NCI-H774 (cell line): ENCODE data around the gene KCNH2.

Source experiments
- DNase-seq: peaks from one replicate; lab custom pipeline; 2025; lab: John Stamatoyannopoulos, UW

Gene KCNH2

GRCh38 chr7:150994838-150995510, 16.9 kb upstream of the KCNH2 start:
- no peak for DNase-seq

- no peak for DNase-seq
Measured at GRCh38 chr7:150994141-150994837, 16.2 kb upstream of the KCNH2 start.

DNA sequence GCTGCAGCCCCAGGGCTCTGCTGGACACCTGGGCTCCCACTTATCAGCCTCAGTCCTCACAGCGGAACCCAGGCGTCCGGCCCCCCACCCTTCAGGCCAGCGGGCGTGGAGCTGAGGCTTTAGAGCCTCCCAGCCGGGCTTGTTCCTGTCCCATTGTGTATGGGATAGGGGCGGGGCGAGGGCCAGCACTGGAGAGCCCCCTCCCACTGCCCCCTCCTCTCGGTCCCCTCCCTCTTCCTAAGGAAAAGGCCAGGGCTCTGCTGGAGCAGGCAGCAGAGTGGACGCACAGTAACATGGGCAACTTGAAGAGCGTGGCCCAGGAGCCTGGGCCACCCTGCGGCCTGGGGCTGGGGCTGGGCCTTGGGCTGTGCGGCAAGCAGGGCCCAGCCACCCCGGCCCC, 15.4 kb upstream of the KCNH2 start:
- DNase-seq = no peak

GRCh38 chr7:150992833-150993302, 14.7 kb upstream of the KCNH2 start:
- DNase-seq = no peak

GRCh38 chr7:150992051-150992640, 14.0 kb upstream of the KCNH2 start:
- no peak for DNase-seq

DNA sequence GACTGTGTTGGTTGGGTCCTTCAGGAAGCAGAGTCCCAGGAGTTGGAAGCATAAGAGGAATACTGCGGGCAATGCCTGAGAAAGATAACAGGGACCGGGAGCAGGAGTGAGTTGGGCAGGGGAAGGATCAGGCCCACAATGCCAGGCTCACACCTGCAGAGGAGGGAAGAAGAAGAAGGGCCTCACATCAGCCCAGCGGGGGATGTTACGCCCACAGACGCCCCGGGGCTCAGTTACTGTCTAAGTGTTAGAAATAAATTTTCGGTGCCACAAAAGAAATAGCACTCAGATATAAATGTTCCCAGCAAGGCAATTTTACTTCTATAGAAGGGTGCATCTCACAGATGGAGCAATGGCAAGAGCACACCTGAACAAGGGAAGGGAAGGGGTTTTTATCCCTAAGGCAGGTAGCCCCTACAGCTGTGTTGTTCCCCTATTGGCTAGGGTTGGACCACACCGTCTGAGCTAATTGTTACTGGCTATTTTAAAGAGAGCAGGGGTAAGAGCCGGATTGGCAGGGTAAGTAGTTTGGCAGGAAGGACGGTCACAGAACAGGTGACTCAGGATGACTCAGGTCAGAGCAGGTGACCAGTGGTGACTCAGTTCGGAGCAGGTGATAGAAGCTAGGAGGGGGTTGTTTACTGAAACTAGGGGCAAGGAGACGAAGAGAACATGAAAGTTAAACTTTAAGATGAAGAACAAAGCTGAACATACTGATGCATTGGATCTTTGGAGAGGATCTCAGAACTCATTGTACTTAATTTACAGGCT, 12.5 kb upstream of the KCNH2 start, which contains the start of gene NOS3:
NOS3 (plus strand) TSS at position 602 of the 771 bp plus-strand sequence. CDS start 2,787 bp downstream, outside the sequence.
- DNase-seq = no peak

DNA sequence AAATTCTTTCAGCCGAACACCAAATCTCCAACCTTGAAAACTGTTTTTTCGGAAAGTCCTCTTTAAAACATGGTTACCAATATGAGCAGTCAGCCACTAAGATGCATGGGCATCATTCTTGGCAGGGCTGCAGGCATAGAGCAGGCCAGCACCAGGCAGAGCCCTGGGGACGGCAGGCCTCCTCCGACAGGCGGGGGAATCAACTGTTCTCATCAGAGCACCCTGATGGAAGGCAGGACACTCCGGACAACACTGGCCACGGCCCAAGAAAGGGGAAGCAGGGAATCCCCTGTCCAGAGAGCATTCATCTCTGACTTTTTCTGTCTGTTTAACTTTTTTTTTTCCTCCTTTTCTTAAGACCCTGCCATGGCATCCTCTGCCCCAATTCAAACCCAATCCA, 11.3 kb upstream of the KCNH2 start:
- DNase-seq = no peak

GRCh38 chr7:150988230-150989226, 10.4 kb upstream of the KCNH2 start:
- peak; percentile 37 for DNase-seq

DNA sequence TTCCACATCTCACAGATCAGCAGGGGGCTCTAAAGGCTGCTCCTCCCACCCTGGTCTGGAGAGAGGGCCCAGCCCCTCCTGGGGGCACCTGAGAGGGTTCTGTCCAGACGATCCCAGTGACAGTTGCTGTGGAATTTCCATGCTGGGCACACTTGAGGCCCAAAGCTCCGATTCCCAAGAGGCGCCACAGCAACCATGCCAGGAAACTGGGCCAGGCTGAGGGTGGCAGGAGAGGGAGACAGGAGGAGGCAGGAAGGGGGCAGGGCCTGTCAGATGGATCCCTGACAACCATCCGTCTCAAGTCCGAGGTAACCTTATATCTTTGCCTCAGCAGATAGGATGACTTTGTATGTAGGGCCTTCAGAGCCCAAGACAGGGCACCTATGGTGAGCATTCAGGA, 8.4 kb upstream of the KCNH2 start:
- no peak for DNase-seq

DNA sequence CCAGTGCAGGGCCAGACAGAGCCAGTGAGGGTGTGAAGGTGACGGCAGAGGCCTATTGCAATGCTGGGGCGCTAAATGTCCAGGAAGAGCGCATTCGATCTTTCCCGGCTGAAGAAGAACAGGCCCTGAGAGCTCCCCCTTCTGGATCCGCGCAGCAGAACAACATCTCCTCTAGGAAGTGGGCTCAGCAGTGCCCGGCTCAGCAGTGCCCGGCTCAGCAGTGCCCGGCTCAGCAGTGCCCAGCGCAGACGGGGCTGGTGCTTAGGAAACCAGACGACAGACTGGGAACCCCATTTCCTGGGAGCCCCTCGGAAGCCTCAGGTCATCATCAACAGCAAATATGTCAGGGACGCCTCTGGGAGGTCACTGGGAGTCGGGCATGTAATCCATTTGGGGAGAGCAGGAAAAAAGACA, 8.0 kb upstream of the KCNH2 start:
- peak; percentile 50 for DNase-seq

GRCh38 chr7:150983893-150984368, 5.8 kb upstream of the KCNH2 start:
- no peak for DNase-seq

DNA sequence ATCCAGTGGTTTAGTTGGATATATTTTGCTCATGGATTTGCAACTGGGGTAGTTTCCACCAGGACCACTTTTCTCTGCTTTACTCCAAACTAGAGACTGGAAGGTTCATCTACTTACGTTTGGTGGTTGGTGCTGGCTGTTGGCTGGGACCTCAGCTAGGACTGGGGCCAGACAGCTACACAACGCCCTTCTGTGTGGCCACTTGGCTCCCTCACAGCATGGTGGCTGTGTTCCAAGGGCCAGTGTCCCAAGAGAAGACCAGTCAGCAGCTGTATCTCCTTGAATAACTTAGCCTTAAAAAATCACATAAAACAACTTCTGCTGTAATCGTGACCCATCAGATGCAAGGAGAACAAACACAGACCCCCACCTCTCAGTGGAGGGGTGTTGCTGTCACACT, 4.2 kb upstream of the KCNH2 start:
- DNase-seq = no peak

- no peak for DNase-seq
Measured at GRCh38 chr7:150981644-150982043, 3.5 kb upstream of the KCNH2 start.

DNA sequence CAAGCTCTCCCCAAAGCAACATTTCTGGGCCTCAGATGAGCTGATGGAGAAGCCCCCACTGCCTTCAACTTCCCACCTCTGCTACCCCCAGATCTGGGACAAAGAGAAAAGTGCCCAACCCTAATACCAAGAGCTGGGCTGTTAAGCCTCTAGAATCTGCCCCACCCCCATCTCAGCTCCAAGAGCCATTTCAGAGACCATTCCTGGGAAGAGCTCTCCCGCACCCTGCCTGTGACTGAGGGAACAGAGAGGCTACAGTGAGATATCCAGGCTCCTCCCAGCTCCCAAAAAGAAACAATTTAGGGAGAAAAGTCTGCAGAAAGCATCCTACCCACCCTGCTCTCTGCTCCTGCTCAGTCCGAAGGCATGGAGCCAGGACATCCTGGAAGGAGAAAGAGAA, 2.5 kb upstream of the KCNH2 start:
- DNase-seq = no peak

GRCh38 chr7:150979713-150980390, 1.7 kb upstream of the KCNH2 start:
- no peak for DNase-seq

- DNase-seq = no peak
Measured at GRCh38 chr7:150977382-150978125, 567 bp downstream of the KCNH2 start.

DNA sequence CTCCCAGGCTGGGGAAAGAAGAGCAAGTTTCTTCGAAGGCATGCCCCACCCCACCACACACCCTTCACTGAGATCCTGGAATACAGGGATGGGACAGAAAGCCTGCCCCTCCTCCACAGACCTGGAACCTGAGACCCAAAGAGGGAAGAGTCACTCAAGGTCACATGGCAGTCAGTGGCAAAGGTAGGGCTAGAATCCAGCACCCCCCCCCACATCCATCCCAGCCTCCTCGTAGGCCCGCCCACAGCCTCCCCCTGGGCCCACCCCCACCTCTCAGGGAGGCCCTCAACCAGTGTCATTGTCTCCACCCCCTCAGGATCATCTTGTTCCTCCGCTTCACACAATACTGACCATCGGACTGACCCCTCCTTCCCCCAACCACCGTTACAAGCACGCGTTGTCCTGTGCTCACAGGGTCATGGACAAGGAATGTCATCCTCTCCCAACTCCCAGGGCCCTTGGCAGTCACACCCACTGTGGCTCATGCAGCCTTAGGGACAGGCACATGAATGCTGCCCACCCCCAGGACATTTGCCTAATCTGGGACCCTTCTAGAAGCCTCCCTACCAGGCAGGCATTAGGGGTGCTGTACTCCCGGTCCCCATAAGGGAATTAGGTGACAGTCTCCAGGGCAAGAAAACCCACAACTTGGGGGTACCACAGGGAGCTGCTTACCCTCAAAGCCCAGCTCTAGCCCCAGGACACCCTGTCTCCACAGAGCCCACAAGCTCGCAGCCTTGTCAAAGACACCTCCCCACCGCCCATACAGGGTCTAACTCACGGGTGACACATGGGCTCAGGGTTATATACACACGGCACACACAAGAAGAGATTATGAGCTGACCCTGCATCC, 1.4 kb downstream of the KCNH2 start:
- DNase-seq = peak; percentile 16

- no peak for DNase-seq
Measured at GRCh38 chr7:150975536-150976319, 2.4 kb downstream of the KCNH2 start.
